Stimulated activated naive CD8-positive, alpha-beta T cell treated with anti-CD3 and anti-CD28 coated beads, Interleukin-15, Interleukin-2, amounts not matched to agents 100 ng/mL and 50 ng/mL, for 24 hours (primary cell): ENCODE data around the gene LCP2.
A peak's percentile ranks its signal among the peaks of the same experiment; 100 is the strongest.

Experiments
- H3K27ac Mint-ChIP-seq: one replicate; pipeline ENCODE4 v1.8.0; 2021; ENCODE audit warnings: mild to moderate bottlenecking, mixed read lengths
- H3K27me3 Mint-ChIP-seq: one replicate; pipeline ENCODE4 v1.8.0; 2021; ENCODE audit warnings: mixed read lengths
- H3K36me3 Mint-ChIP-seq: one replicate; pipeline ENCODE4 v1.8.0; 2021; ENCODE audit warnings: low read depth, mixed read lengths
- H3K4me1 Mint-ChIP-seq: one replicate; pipeline ENCODE4 v1.8.0; 2021; ENCODE audit warnings: low read depth, mixed read lengths
- H3K4me3 Mint-ChIP-seq: one replicate; pipeline ENCODE4 v1.8.0; 2021; ENCODE audit warnings: mild to moderate bottlenecking, mixed read lengths
- H3K9me3 Mint-ChIP-seq: one replicate; pipeline ENCODE4 v1.8.0; 2021; ENCODE audit warnings: mixed read lengths

LCP2 gene

DNA sequence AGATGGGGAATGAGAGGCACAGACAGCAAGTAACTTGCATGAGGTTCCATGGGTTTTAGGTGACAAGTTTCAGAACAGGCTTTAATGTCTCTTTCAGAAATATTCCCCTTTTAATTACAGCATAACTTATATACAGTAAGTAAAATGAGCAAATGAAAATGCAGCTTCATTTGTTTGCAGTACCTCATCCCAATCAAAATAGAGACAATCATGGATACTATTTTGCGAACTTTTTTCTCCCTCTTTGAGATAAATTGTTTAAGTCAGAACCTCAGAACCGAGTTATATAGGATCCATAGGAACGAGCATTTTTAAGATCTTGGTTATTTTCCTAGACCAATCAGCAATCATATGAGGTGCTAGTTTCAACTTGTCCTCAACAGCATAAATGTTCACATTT, 3.5 kb downstream of the LCP2 start:
- Mint-ChIP-seq H3K27me3 (no peaks in the 10 kb centered on the region), H3K36me3 (peaks cover 86% of the 10 kb centered on the region), H3K4me1 (peaks cover 85% of the 10 kb centered on the region), H3K27ac (peak overlapping the region; percentile 95), H3K9me3 (no peaks in the 10 kb centered on the region), H3K4me3 (peak overlapping the region; percentile 99)

DNA sequence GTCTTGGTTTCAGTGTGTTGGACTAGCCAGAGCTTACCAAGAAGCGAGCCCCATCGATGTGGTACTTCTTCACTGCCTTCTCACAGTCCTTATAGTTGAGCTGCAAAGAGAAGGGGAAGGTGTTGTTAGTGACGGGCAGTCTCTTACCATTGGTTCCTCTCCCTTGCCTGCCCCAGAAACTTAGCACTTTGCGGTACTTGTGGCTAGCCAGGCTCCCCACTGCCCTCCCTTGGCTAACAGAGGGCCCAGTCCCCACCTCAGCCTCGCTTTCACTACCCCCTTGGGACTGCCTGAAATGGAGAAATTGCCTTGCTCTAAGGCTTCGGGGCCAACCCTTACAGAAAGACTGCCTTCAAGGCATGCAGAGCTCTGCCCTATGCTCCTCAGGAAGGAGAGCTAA, 4.3 kb downstream of the LCP2 start:
- H3K36me3 Mint-ChIP-seq = peaks cover 93% of the 10 kb centered on the region
- H3K9me3 Mint-ChIP-seq = no peaks in the 10 kb centered on the region
- H3K4me3 Mint-ChIP-seq = peak overlapping the region; percentile 99
- peak overlapping the region; percentile 95 for H3K27ac Mint-ChIP-seq
- H3K27me3 Mint-ChIP-seq = no peaks in the 10 kb centered on the region
- peaks cover 87% of the 10 kb centered on the region for H3K4me1 Mint-ChIP-seq

DNA sequence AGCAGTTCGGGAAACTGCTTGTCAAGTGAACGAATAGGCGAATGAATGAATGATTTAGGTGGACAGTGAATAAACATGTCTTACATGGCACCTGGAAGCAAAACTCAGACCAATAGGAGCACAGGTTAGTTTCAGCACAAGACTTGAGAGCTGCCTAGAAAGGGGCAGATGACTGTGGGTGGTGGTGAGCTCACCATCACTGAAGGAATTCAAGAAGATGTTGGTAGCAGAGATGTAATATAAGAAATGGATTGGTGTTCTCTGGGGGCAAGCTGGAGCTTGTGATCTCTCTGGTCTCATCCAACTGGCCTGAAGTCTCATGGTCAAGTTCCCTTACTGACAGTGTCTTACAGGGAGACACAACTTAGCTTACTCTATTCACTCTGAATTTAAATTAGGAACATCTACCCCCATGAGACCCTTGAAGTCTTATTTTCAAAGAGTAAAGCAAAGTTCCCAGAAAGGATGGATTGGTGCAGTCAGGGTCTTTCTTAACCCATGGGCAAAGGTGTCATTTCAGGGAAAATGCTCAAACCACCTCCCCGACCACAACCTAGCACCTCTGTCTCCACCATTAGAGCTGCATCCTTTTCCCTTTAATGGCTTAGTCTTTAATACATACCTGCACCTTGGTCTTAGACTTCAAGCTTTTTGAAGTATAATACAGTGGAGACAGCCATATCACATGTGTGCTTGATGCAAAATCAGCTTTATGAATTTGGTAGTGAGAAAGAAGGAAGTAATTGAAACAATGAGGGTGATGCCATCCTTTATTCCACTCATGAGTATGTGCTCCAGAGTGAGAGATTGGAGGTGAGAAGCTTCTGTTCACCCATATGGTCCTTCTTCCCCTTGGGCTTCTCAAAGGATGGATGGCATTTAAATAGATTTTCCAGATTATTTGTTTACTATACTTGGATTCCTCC, 5.1 kb downstream of the LCP2 start:
- peaks cover 100% of the 10 kb centered on the region for H3K36me3 Mint-ChIP-seq
- H3K27me3 Mint-ChIP-seq = no peaks in the 10 kb centered on the region
- H3K4me1 Mint-ChIP-seq = peaks cover 87% of the 10 kb centered on the region
- peak overlapping the region; percentile 99 for H3K4me3 Mint-ChIP-seq
- no peaks in the 10 kb centered on the region for H3K9me3 Mint-ChIP-seq
- peak overlapping the region; percentile 95 for H3K27ac Mint-ChIP-seq

GRCh38 chr5:170290498-170290897, 7.1 kb downstream of the LCP2 start:
- Mint-ChIP-seq H3K27me3 (no peaks in the 10 kb centered on the region), H3K36me3 (peaks cover 99% of the 10 kb centered on the region), H3K4me1 (peaks cover 99% of the 10 kb centered on the region), H3K4me3 (peak overlapping the region; percentile 99), H3K27ac (peak overlapping the region; percentile 95), H3K9me3 (no peaks in the 10 kb centered on the region)

DNA sequence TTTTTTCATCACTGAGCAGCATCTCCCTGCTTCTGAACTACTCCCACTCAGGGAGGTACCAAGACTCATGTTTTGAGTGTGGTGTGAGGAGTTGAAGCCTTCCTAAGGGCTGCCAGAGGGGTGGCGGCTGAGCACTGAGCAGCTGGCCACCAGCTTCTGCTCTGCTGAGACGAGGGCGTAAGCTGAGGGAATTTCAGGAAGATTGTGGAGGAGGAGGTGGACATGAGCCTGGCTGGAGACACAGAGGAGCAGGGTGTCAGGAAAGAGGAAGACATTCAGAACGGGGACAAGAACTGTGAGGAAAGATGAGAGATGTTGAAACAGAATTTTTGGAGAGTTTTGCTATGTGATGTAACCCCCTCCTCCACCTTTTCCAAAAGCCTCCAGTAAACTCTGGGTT, 7.8 kb downstream of the LCP2 start:
- Mint-ChIP-seq H3K36me3 (peaks cover 99% of the 10 kb centered on the region), H3K27ac (peak overlapping the region; percentile 95), H3K4me3 (peak overlapping the region; percentile 99), H3K4me1 (peaks cover 100% of the 10 kb centered on the region), H3K9me3 (no peaks in the 10 kb centered on the region), H3K27me3 (no peaks in the 10 kb centered on the region)

DNA sequence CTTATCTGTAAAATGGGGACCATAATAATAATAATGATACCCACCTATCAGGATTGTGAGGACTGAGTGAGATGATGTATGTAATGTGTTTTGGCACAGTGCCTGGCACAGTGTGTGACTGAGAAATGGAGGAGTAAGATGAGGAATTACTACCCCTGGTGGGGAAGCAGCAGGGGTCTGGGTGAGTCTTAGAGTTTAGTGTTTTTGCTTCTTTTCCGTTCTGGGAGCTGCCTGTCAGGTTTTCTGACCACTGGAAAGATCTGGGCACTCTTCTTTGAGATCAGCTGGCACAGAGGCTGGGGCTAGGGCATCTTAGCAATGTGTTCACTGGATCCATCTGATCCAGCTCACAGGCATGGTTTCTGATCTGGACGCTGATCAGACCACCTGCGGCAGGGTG, 8.5 kb downstream of the LCP2 start:
- Mint-ChIP-seq H3K27ac (peak overlapping the region; percentile 95), H3K36me3 (peaks cover 99% of the 10 kb centered on the region), H3K27me3 (no peaks in the 10 kb centered on the region), H3K9me3 (no peaks in the 10 kb centered on the region), H3K4me1 (peaks cover 100% of the 10 kb centered on the region), H3K4me3 (peak overlapping the region; percentile 99)

DNA sequence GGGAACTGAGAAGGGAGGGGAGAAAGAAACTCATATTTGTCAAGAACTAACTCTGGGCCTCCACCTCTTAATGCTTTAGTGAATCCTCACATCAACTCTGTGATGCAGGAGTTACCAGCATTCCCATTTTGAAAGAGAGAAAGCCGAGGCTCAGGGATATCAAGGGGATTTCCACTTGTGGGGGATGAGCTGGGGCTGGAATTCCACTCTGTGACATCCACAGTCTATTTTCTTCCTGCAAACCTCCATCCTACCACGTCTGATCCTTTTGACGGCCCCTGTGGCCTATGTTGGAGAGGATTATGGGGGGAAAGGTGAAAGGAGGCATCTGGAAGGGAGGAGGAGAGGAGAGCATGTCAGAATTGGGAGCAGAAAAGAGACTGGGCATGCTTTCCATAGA, 9.0 kb downstream of the LCP2 start:
- peaks cover 100% of the 10 kb centered on the region for H3K4me1 Mint-ChIP-seq
- H3K4me3 Mint-ChIP-seq = peak overlapping the region; percentile 7
- peaks cover 99% of the 10 kb centered on the region for H3K36me3 Mint-ChIP-seq
- H3K9me3 Mint-ChIP-seq = no peaks in the 10 kb centered on the region
- peak overlapping the region; percentile 95 for H3K27ac Mint-ChIP-seq
- H3K27me3 Mint-ChIP-seq = no peaks in the 10 kb centered on the region

DNA sequence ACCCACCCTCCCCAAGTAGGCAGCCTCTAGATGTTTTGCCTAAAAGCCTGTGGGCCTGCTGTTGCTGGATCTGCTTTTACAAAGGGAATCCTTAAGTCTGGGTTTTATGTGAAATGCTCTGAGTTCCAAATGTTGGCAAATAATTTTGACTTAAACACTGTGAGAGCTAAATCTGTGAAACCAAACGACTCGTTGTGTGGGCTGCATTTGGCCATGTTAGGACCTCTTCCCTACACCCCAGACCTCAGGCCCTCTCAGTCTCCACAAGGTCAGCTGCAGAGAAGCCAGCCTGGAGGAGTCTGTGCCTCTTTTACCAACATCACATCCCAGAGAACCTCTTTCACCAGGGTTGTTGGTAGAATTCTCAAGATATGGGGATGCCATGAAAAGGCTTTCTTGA, 9.4 kb downstream of the LCP2 start:
- H3K4me3 Mint-ChIP-seq = peak overlapping the region; percentile 7
- no peaks in the 10 kb centered on the region for H3K9me3 Mint-ChIP-seq
- peaks cover 100% of the 10 kb centered on the region for H3K4me1 Mint-ChIP-seq
- H3K27me3 Mint-ChIP-seq = no peaks in the 10 kb centered on the region
- peak overlapping the region; percentile 95 for H3K27ac Mint-ChIP-seq
- H3K36me3 Mint-ChIP-seq = peaks cover 99% of the 10 kb centered on the region

GRCh38 chr5:170287532-170287931, 10.0 kb downstream of the LCP2 start:
- H3K4me3 Mint-ChIP-seq = peak overlapping the region; percentile 67
- H3K27me3 Mint-ChIP-seq = no peaks in the 10 kb centered on the region
- H3K27ac Mint-ChIP-seq = peak overlapping the region; percentile 90
- peaks cover 100% of the 10 kb centered on the region for H3K4me1 Mint-ChIP-seq
- no peaks in the 10 kb centered on the region for H3K9me3 Mint-ChIP-seq
- H3K36me3 Mint-ChIP-seq = peaks cover 94% of the 10 kb centered on the region

DNA sequence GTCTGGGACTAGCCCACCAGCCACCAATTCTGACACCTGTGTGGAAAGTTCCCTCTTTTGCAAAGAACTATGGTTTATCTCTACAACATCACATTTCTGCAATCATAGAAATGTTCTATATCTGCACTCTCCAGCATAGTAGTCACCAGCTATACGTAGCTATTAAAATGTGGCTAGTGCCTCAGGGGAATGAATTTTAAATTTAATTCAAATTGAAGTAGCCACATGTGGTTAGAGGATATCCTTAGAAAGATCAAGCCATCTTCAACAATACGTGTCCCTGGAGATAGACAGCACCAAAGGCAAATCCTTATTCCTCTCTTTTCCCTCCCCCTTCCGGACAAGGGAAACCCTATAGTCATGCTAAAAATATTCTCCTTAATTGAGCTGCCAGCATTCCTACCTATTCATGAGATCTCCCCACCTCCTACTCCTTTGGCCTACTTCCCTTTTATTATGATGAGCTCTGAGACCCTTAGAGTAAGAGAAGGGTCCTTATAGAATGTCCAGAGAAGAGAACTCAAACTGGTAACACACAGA, 11.1 kb downstream of the LCP2 start:
- Mint-ChIP-seq H3K27ac (peak overlapping the region; percentile 90), H3K9me3 (no peaks in the 10 kb centered on the region), H3K4me1 (peaks cover 100% of the 10 kb centered on the region), H3K36me3 (peaks cover 94% of the 10 kb centered on the region), H3K4me3 (no peak overlapping the region), H3K27me3 (no peaks in the 10 kb centered on the region)

DNA sequence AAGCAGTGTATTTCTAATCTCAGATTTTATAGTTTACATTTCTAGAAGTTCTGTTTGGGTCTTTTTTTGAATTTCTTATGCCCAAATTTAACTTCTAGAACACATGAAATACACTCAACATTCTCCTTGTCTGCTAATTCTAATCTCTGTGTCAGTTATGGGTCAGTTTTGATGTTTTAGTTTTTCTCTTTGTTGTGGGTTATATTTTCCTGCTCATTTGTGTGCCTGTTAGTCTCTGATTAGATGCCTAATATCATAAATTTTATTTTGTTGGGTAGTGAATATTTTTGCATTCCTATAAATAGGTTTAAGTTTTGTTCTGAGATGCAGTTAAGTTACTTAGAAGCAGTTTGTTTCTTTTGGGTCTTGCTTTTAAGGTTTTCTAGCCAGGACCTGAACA, 12.4 kb downstream of the LCP2 start:
- H3K9me3 Mint-ChIP-seq = no peaks in the 10 kb centered on the region
- H3K4me3 Mint-ChIP-seq = peak overlapping the region; percentile 30
- peak overlapping the region; percentile 89 for H3K27ac Mint-ChIP-seq
- H3K27me3 Mint-ChIP-seq = no peaks in the 10 kb centered on the region
- peaks cover 93% of the 10 kb centered on the region for H3K36me3 Mint-ChIP-seq
- peaks cover 100% of the 10 kb centered on the region for H3K4me1 Mint-ChIP-seq

DNA sequence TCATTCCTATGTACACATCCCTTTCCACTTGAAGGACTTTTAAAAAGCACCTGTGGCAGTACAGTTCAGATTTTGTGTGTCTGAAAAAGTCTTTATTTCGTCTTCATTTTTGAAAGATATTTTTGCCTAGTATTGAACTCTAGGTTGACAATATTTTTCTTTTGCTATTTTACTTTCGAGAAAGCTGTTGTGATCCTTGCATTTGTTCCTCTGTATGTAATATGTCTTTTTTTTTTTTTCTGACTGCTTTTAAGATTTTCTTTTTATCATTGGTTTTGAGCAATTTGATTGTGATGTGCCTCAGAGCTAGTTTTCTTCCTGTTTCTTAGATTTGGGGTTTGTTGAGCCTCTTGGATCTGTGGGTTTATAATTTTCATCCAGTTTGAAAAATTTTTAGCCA, 13.3 kb downstream of the LCP2 start:
- H3K9me3 Mint-ChIP-seq = no peaks in the 10 kb centered on the region
- H3K4me1 Mint-ChIP-seq = peaks cover 100% of the 10 kb centered on the region

GRCh38 chr5:170283296-170283695, 14.3 kb downstream of the LCP2 start:
- Mint-ChIP-seq H3K9me3 (no peaks in the 10 kb centered on the region), H3K27me3 (no peaks in the 10 kb centered on the region), H3K27ac (peak overlapping the region; percentile 72), H3K4me1 (peaks cover 99% of the 10 kb centered on the region), H3K4me3 (peak overlapping the region; percentile 37), H3K36me3 (peaks cover 76% of the 10 kb centered on the region)

More for the DNA sequence above, 13.3 kb downstream of the LCP2 start:
- H3K36me3 Mint-ChIP-seq = peaks cover 85% of the 10 kb centered on the region
- H3K4me3 Mint-ChIP-seq = peak overlapping the region; percentile 30
- H3K27ac Mint-ChIP-seq = peak overlapping the region; percentile 89
- H3K27me3 Mint-ChIP-seq = no peaks in the 10 kb centered on the region

- Mint-ChIP-seq H3K4me1 (peaks cover 97% of the 10 kb centered on the region), H3K27me3 (no peaks in the 10 kb centered on the region), H3K27ac (peak overlapping the region; percentile 97), H3K36me3 (peaks cover 72% of the 10 kb centered on the region), H3K9me3 (no peaks in the 10 kb centered on the region), H3K4me3 (peak overlapping the region; percentile 55)
These were observed 17.5 kb downstream of the LCP2 start for GRCh38 chr5:170280011-170280493.

- Mint-ChIP-seq H3K36me3 (peaks cover 71% of the 10 kb centered on the region), H3K9me3 (no peaks in the 10 kb centered on the region), H3K27me3 (no peaks in the 10 kb centered on the region), H3K27ac (peak overlapping the region; percentile 97), H3K4me1 (peaks cover 97% of the 10 kb centered on the region), H3K4me3 (peak overlapping the region; percentile 55)
These were observed 18.1 kb downstream of the LCP2 start for GRCh38 chr5:170279459-170279817.
